ENCODE results near the gene ANXA9.

Gene ANXA9

GRCh38 chr1:150976401-150976821 is 5.7 kb upstream of the ANXA9 start:
- DNase-seq, result no peak

- DNase-seq, result peak; percentile 77
These were observed 5.0 kb upstream of the ANXA9 start for GRCh38 chr1:150976879-150977694.

- peak; percentile 93 for DNase-seq
These were observed 2.7 kb upstream of the ANXA9 start for GRCh38 chr1:150979092-150980056.

- DNase-seq, result no peak
These were observed 801 bp upstream of the ANXA9 start for GRCh38 chr1:150981177-150981804.

GRCh38 chr1:150985179-150985825 is 3.2 kb downstream of the ANXA9 start:
- DNase-seq, result no peak

- DNase-seq, result no peak
These were observed 5.8 kb downstream of the ANXA9 start for GRCh38 chr1:150987924-150988323.

- no peak for DNase-seq
These were observed 10.5 kb downstream of the ANXA9 start for GRCh38 chr1:150992626-150993025.

- DNase-seq, result no peak
These were observed 12.2 kb downstream of the ANXA9 start for GRCh38 chr1:150994248-150994647.

- no peak for DNase-seq
These were observed 13.4 kb downstream of the ANXA9 start for GRCh38 chr1:150995460-150995859.

- DNase-seq, result no peak
These were observed 13.8 kb downstream of the ANXA9 start for GRCh38 chr1:150995896-150996295.

- no peak for DNase-seq
These were observed 15.2 kb downstream of the ANXA9 start for GRCh38 chr1:150997126-150997872.

- DNase-seq, result no peak
These were observed 15.9 kb downstream of the ANXA9 start for GRCh38 chr1:150997949-150998348.

- DNase-seq, result no peak
These were observed 17.1 kb downstream of the ANXA9 start for GRCh38 chr1:150999051-150999674.

- no peak for DNase-seq
These were observed 17.8 kb downstream of the ANXA9 start for GRCh38 chr1:150999926-151000325.

- no peak for DNase-seq
These were observed 18.3 kb downstream of the ANXA9 start for GRCh38 chr1:151000408-151000807.

- DNase-seq, result no peak
These were observed 19.5 kb downstream of the ANXA9 start for GRCh38 chr1:151001602-151002001.

GRCh38 chr1:151002051-151002450 is 20.0 kb downstream of the ANXA9 start:
- DNase-seq, result no peak

- DNase-seq, result no peak
These were observed 20.5 kb downstream of the ANXA9 start for GRCh38 chr1:151002611-151003010.

- DNase-seq, result no peak
These were observed 21.1 kb downstream of the ANXA9 start for GRCh38 chr1:151003180-151003579.

GRCh38 chr1:151005729-151006319 is 23.7 kb downstream of the ANXA9 start:
- no peak for DNase-seq

Measured in femur (tissue), 1 donor.